Measurements from ENCODE around the gene ORM1. TPM values are rescaled to one million over a fixed set of nuclear protein-coding genes. Genes with fewer than 3 reads are reported as not detected.

ORM1 gene
- total and polyA plus RNA-seq, 2 donors: 3.1 to 3.4 TPM

- Histone ChIP-seq H3K9me3 (ENCODE audit: control insufficient read depth in 2 of 2, insufficient read depth in 1 of 2, low read length in 1 of 2) (no peaks in the 10 kb centered on the region), H3K4me3 (ENCODE audit: low read length in 2 of 2) (no peak overlapping the region), H3K36me3 (ENCODE audit: control insufficient read depth in 2 of 2, insufficient read depth in 2 of 2, low read length in 1 of 2) (peaks cover 66 to 68% of the 10 kb centered on the region in 2 donors), H3K4me1 (ENCODE audit: control insufficient read depth in 2 of 2, insufficient read depth in 2 of 2, low read length in 2 of 2) (no peaks in the 10 kb centered on the region), H3K27ac (ENCODE audit: low read depth in 1 of 2, low read length in 1 of 2) (no peak overlapping the region), H3K27me3 (ENCODE audit: control insufficient read depth in 2 of 2, insufficient read depth in 1 of 2, low read length in 1 of 2) (no peaks in the 10 kb centered on the region)
- no peak for DNase-seq (ENCODE audit: low read depth in 6 of 9, low spot score in 9 of 9)
- WGBS: 83% methylated on average over 10 of the region's 10 CpGs
These were observed 13.3 kb downstream of the ORM1 start for GRCh38 chr9:114336157-114336556.

- no peak overlapping the region for H3K27ac ChIP-seq (ENCODE audit: low read depth in 1 of 2, low read length in 1 of 2)
- no peaks in the 10 kb centered on the region for H3K27me3 ChIP-seq (ENCODE audit: control insufficient read depth in 2 of 2, insufficient read depth in 1 of 2, low read length in 1 of 2)
- 97% methylated on average over 23 of the region's 23 CpGs for WGBS
- no peaks in the 10 kb centered on the region for H3K9me3 ChIP-seq (ENCODE audit: control insufficient read depth in 2 of 2, insufficient read depth in 1 of 2, low read length in 1 of 2)
- no peak overlapping the region for H3K4me3 ChIP-seq (ENCODE audit: low read length in 2 of 2)
- H3K36me3 ChIP-seq (ENCODE audit: control insufficient read depth in 2 of 2, insufficient read depth in 2 of 2, low read length in 1 of 2): peaks cover 72 to 75% of the 10 kb centered on the region in 2 donors
- H3K4me1 ChIP-seq (ENCODE audit: control insufficient read depth in 2 of 2, insufficient read depth in 2 of 2, low read length in 2 of 2): no peaks in the 10 kb centered on the region
- no peak for DNase-seq (ENCODE audit: low read depth in 6 of 9, low spot score in 9 of 9)
These were observed 13.9 kb downstream of the ORM1 start for GRCh38 chr9:114336699-114337395.

GRCh38 chr9:114338187-114338586 is 15.3 kb downstream of the ORM1 start:
- H3K36me3 ChIP-seq (ENCODE audit: control insufficient read depth in 2 of 2, insufficient read depth in 2 of 2, low read length in 1 of 2): peaks cover 85 to 88% of the 10 kb centered on the region in 2 donors
- no peaks in the 10 kb centered on the region for H3K9me3 ChIP-seq (ENCODE audit: control insufficient read depth in 2 of 2, insufficient read depth in 1 of 2, low read length in 1 of 2)
- H3K27ac ChIP-seq (ENCODE audit: low read depth in 1 of 2, low read length in 1 of 2): no peak overlapping the region
- no peaks in the 10 kb centered on the region for H3K4me1 ChIP-seq (ENCODE audit: control insufficient read depth in 2 of 2, insufficient read depth in 2 of 2, low read length in 2 of 2)
- no peaks in the 10 kb centered on the region for H3K27me3 ChIP-seq (ENCODE audit: control insufficient read depth in 2 of 2, insufficient read depth in 1 of 2, low read length in 1 of 2)
- DNase-seq (ENCODE audit: low read depth in 6 of 9, low spot score in 9 of 9): no peak
- H3K4me3 ChIP-seq (ENCODE audit: low read length in 2 of 2): no peak overlapping the region
- 97% methylated on average over 2 of the region's 2 CpGs for WGBS

- H3K4me1 ChIP-seq (ENCODE audit: control insufficient read depth in 2 of 2, insufficient read depth in 2 of 2, low read length in 2 of 2): no peaks in the 10 kb centered on the region
- peak in 3 of 9 donors; percentile 30 to 51 (median 49) for DNase-seq (ENCODE audit: low read depth in 6 of 9, low spot score in 9 of 9)
- 94% methylated on average over 16 of the region's 16 CpGs for WGBS
- no peak overlapping the region for H3K27ac ChIP-seq (ENCODE audit: low read depth in 1 of 2, low read length in 1 of 2)
- no peak overlapping the region for H3K4me3 ChIP-seq (ENCODE audit: low read length in 2 of 2)
- no peaks in the 10 kb centered on the region for H3K27me3 ChIP-seq (ENCODE audit: control insufficient read depth in 2 of 2, insufficient read depth in 1 of 2, low read length in 1 of 2)
- H3K9me3 ChIP-seq (ENCODE audit: control insufficient read depth in 2 of 2, insufficient read depth in 1 of 2, low read length in 1 of 2): no peaks in the 10 kb centered on the region
- peaks cover 96 to 98% of the 10 kb centered on the region in 2 donors for H3K36me3 ChIP-seq (ENCODE audit: control insufficient read depth in 2 of 2, insufficient read depth in 2 of 2, low read length in 1 of 2)
These were observed 16.4 kb downstream of the ORM1 start for GRCh38 chr9:114339130-114339908.

GRCh38 chr9:114341152-114341830 is 18.4 kb downstream of the ORM1 start:
- Histone ChIP-seq H3K4me3 (ENCODE audit: low read length in 2 of 2) (no peak overlapping the region), H3K9me3 (ENCODE audit: control insufficient read depth in 2 of 2, insufficient read depth in 1 of 2, low read length in 1 of 2) (no peaks in the 10 kb centered on the region), H3K4me1 (ENCODE audit: control insufficient read depth in 2 of 2, insufficient read depth in 2 of 2, low read length in 2 of 2) (no peaks in the 10 kb centered on the region), H3K27ac (ENCODE audit: low read depth in 1 of 2, low read length in 1 of 2) (peak overlapping the region in 1 of 2 donors; percentile 15), H3K36me3 (ENCODE audit: control insufficient read depth in 2 of 2, insufficient read depth in 2 of 2, low read length in 1 of 2) (peaks cover 97 to 99% of the 10 kb centered on the region in 2 donors), H3K27me3 (ENCODE audit: control insufficient read depth in 2 of 2, insufficient read depth in 1 of 2, low read length in 1 of 2) (no peaks in the 10 kb centered on the region)
- 96% methylated on average over 12 of the region's 12 CpGs for WGBS
- DNase-seq (ENCODE audit: low read depth in 6 of 9, low spot score in 9 of 9): no peak

- Histone ChIP-seq H3K27me3 (ENCODE audit: control insufficient read depth in 2 of 2, insufficient read depth in 1 of 2, low read length in 1 of 2) (no peaks in the 10 kb centered on the region), H3K27ac (ENCODE audit: low read depth in 1 of 2, low read length in 1 of 2) (no peak overlapping the region), H3K4me1 (ENCODE audit: control insufficient read depth in 2 of 2, insufficient read depth in 2 of 2, low read length in 2 of 2) (no peaks in the 10 kb centered on the region), H3K36me3 (ENCODE audit: control insufficient read depth in 2 of 2, insufficient read depth in 2 of 2, low read length in 1 of 2) (peaks cover 97 to 99% of the 10 kb centered on the region in 2 donors), H3K9me3 (ENCODE audit: control insufficient read depth in 2 of 2, insufficient read depth in 1 of 2, low read length in 1 of 2) (no peaks in the 10 kb centered on the region), H3K4me3 (ENCODE audit: low read length in 2 of 2) (no peak overlapping the region)
- no peak for DNase-seq (ENCODE audit: low read depth in 6 of 9, low spot score in 9 of 9)
- WGBS: 97% methylated on average over 4 of the region's 4 CpGs
These were observed 19.1 kb downstream of the ORM1 start for GRCh38 chr9:114341991-114342390.

GRCh38 chr9:114342755-114343440 is 20.0 kb downstream of the ORM1 start:
- 97% methylated on average over 5 of the region's 5 CpGs for WGBS
- Histone ChIP-seq H3K36me3 (ENCODE audit: control insufficient read depth in 2 of 2, insufficient read depth in 2 of 2, low read length in 1 of 2) (peaks cover 96 to 98% of the 10 kb centered on the region in 2 donors), H3K27me3 (ENCODE audit: control insufficient read depth in 2 of 2, insufficient read depth in 1 of 2, low read length in 1 of 2) (no peaks in the 10 kb centered on the region), H3K4me3 (ENCODE audit: low read length in 2 of 2) (no peak overlapping the region), H3K4me1 (ENCODE audit: control insufficient read depth in 2 of 2, insufficient read depth in 2 of 2, low read length in 2 of 2) (no peaks in the 10 kb centered on the region), H3K27ac (ENCODE audit: low read depth in 1 of 2, low read length in 1 of 2) (no peak overlapping the region), H3K9me3 (ENCODE audit: control insufficient read depth in 2 of 2, insufficient read depth in 1 of 2, low read length in 1 of 2) (no peaks in the 10 kb centered on the region)
- DNase-seq (ENCODE audit: low read depth in 6 of 9, low spot score in 9 of 9): no peak

GRCh38 chr9:114343471-114344187 is 20.7 kb downstream of the ORM1 start:
- Histone ChIP-seq H3K4me1 (ENCODE audit: control insufficient read depth in 2 of 2, insufficient read depth in 2 of 2, low read length in 2 of 2) (peaks cover 0 to 2% of the 10 kb centered on the region in 2 donors), H3K27ac (ENCODE audit: low read depth in 1 of 2, low read length in 1 of 2) (no peak overlapping the region), H3K36me3 (ENCODE audit: control insufficient read depth in 2 of 2, insufficient read depth in 2 of 2, low read length in 1 of 2) (peaks cover 96 to 98% of the 10 kb centered on the region in 2 donors), H3K27me3 (ENCODE audit: control insufficient read depth in 2 of 2, insufficient read depth in 1 of 2, low read length in 1 of 2) (no peaks in the 10 kb centered on the region), H3K4me3 (ENCODE audit: low read length in 2 of 2) (no peak overlapping the region), H3K9me3 (ENCODE audit: control insufficient read depth in 2 of 2, insufficient read depth in 1 of 2, low read length in 1 of 2) (no peaks in the 10 kb centered on the region)
- 91% methylated on average over 9 of the region's 9 CpGs for WGBS
- DNase-seq (ENCODE audit: low read depth in 6 of 9, low spot score in 9 of 9): no peak
